HEK293 (cell line): Measurements from ENCODE around the gene PDE8B.

Source experiments
- CTCF ChIA-PET: fragments of 350-600 bp; formaldehyde crosslinking; extraction: SDS; loops from one replicate; lab custom pipeline; 2021; ENCODE audit warnings: antibody characterized with exemption; lab: Yijun Ruan, JAX
- POLR2A ChIA-PET: fragments of 300-600 bp; formaldehyde crosslinking; extraction: SDS; loops from one replicate; lab custom pipeline; 2020; ENCODE audit warnings: antibody characterized with exemption, inconsistent platforms; lab: Yijun Ruan, JAX
- H3K27ac ChIP-seq: fragments of 200-500 bp; sonication (Bioruptor generic); 2 replicates; pipeline ENCODE4 v1.5.1; 2014; ENCODE audit warnings: low read depth, low read length, control low read depth, inconsistent platforms; ENCODE audit errors: extremely low read depth
- H3K36me3 ChIP-seq, 2 experiments: fragments of 200-500 bp in 1 of 2; sonication (Bioruptor generic) in 1 of 2; 1 replicate in 1 of 2; 2 replicates in 1 of 2; pipeline ENCODE4 v1.5.1; 2014 to 2017; ENCODE audit warnings: inconsistent platforms in 2 of 2, low read length in 2 of 2; ENCODE audit not compliant: control insufficient read depth in 2 of 2, insufficient read depth in 1 of 2
- H3K4me1 ChIP-seq: fragments of 200-500 bp; sonication (Bioruptor generic); 2 replicates; pipeline ENCODE4 v1.5.1; 2014; ENCODE audit warnings: mild to moderate bottlenecking, low read length, inconsistent platforms; ENCODE audit not compliant: control insufficient read depth, insufficient read depth
- H3K4me3 ChIP-seq: 2 replicates; pipeline ENCODE4 v1.5.1; 2011; ENCODE audit warnings: low read depth, mild to moderate bottlenecking, control low read depth, low read length, moderate library complexity
- H3K9me3 ChIP-seq: fragments of 200-500 bp; sonication (Bioruptor generic); 2 replicates; pipeline ENCODE4 v1.5.1; 2014; ENCODE audit warnings: low read depth, low read length, inconsistent platforms; ENCODE audit not compliant: control insufficient read depth, insufficient read depth
- SALL2 ChIP-seq: fragments of 450-650 bp; formaldehyde crosslinking; IDR thresholded peaks from 2 replicates; pipeline ENCODE4 v1.5.0; 2017; ENCODE audit warnings: missing biosample characterization, mild to moderate bottlenecking, missing genetic modification characterization, borderline replicate concordance
- ZFP41 ChIP-seq: fragments of 450-650 bp; formaldehyde crosslinking; IDR thresholded peaks from 2 replicates; pipeline ENCODE4 v1.5.1; 2016; ENCODE audit warnings: missing biosample characterization, missing genetic modification characterization, borderline replicate concordance
- ZNF121 ChIP-seq: fragments of 450-650 bp; formaldehyde crosslinking; IDR thresholded peaks from 2 replicates; pipeline ENCODE4 v1.5.1; 2016; ENCODE audit warnings: missing biosample characterization, missing genetic modification characterization
- ZNF132 ChIP-seq: fragments of 450-650 bp; formaldehyde crosslinking; IDR thresholded peaks from 2 replicates; pipeline ENCODE4 v1.5.1; 2017; ENCODE audit warnings: missing biosample characterization, missing genetic modification characterization, borderline replicate concordance
- ZNF148 ChIP-seq: fragments of 450-650 bp; formaldehyde crosslinking; IDR thresholded peaks from 2 replicates; pipeline ENCODE4 v1.5.0; 2017; ENCODE audit warnings: missing biosample characterization, missing genetic modification characterization, borderline replicate concordance
- ZNF16 ChIP-seq: fragments of 450-650 bp; formaldehyde crosslinking; IDR thresholded peaks from 2 replicates; pipeline ENCODE4 v1.5.1; 2016; ENCODE audit warnings: low read depth, missing biosample characterization, missing genetic modification characterization
- ZNF211 ChIP-seq: fragments of 450-650 bp; formaldehyde crosslinking; IDR thresholded peaks from 2 replicates; pipeline ENCODE4 v1.5.1; 2016; ENCODE audit warnings: low read depth, missing biosample characterization, missing genetic modification characterization
- ZNF354C ChIP-seq: fragments of 450-650 bp; formaldehyde crosslinking; IDR thresholded peaks from 2 replicates; pipeline ENCODE4 v1.5.1; 2016; ENCODE audit warnings: missing biosample characterization, missing genetic modification characterization, low read depth, borderline replicate concordance
- ZNF366 ChIP-seq: fragments of 450-650 bp; formaldehyde crosslinking; conservative IDR thresholded peaks from 2 replicates; pipeline ENCODE4 v1.5.1; 2016; ENCODE audit warnings: missing biosample characterization, missing genetic modification characterization
- ZNF404 ChIP-seq: fragments of 450-650 bp; formaldehyde crosslinking; IDR thresholded peaks from 2 replicates; pipeline ENCODE4 v1.5.1; 2017; ENCODE audit warnings: missing biosample characterization, missing genetic modification characterization
- ZNF555 ChIP-seq: fragments of 450-650 bp; formaldehyde crosslinking; conservative IDR thresholded peaks from 2 replicates; pipeline ENCODE4 v1.5.1; 2017; ENCODE audit warnings: missing biosample characterization, mild to moderate bottlenecking, missing genetic modification characterization, inconsistent platforms
- ZNF558 ChIP-seq: fragments of 450-650 bp; formaldehyde crosslinking; IDR thresholded peaks from 2 replicates; pipeline ENCODE4 v1.5.1; 2016; ENCODE audit warnings: missing biosample characterization, missing genetic modification characterization
- ZNF600 ChIP-seq: fragments of 450-650 bp; formaldehyde crosslinking; IDR thresholded peaks from 2 replicates; pipeline ENCODE4 v1.5.1; 2016; ENCODE audit warnings: missing biosample characterization, missing genetic modification characterization
- ZNF624 ChIP-seq: fragments of 450-650 bp; formaldehyde crosslinking; IDR thresholded peaks from 2 replicates; pipeline ENCODE4 v1.5.1; 2017; ENCODE audit warnings: missing biosample characterization, missing genetic modification characterization
- ZNF658 ChIP-seq: fragments of 450-650 bp; formaldehyde crosslinking; IDR thresholded peaks from 2 replicates; pipeline ENCODE4; 2016; ENCODE audit warnings: missing biosample characterization, missing genetic modification characterization
- ZNF664 ChIP-seq: fragments of 450-650 bp; formaldehyde crosslinking; IDR thresholded peaks from 2 replicates; pipeline ENCODE4 v1.5.1; 2016; ENCODE audit warnings: missing biosample characterization, missing genetic modification characterization
- ZNF670 ChIP-seq: fragments of 450-650 bp; formaldehyde crosslinking; IDR thresholded peaks from 2 replicates; pipeline ENCODE4 v1.5.1; 2016; ENCODE audit warnings: missing biosample characterization, missing genetic modification characterization, low read depth
- ZNF776 ChIP-seq: fragments of 450-650 bp; formaldehyde crosslinking; IDR thresholded peaks from 2 replicates; pipeline ENCODE4 v1.5.0; 2017; ENCODE audit warnings: missing biosample characterization, missing genetic modification characterization, borderline replicate concordance
- ZNF792 ChIP-seq: fragments of 450-650 bp; formaldehyde crosslinking; IDR thresholded peaks from 2 replicates; pipeline ENCODE4 v1.5.1; 2016; ENCODE audit warnings: missing biosample characterization, missing genetic modification characterization
- TF ChIP-seq, protein P1 (sequence below): fragments of 450-650 bp; formaldehyde crosslinking; conservative IDR thresholded peaks from 2 replicates; pipeline ENCODE4 v1.5.1; 2016; ENCODE audit warnings: low read depth, missing biosample characterization, missing genetic modification characterization
- TF ChIP-seq, protein P2 (sequence below): fragments of 450-650 bp; formaldehyde crosslinking; IDR thresholded peaks from 2 replicates; pipeline ENCODE4 v1.5.1; 2016; ENCODE audit warnings: missing biosample characterization, missing genetic modification characterization, borderline replicate concordance
- TF ChIP-seq, protein P3 (sequence below): fragments of 450-650 bp; formaldehyde crosslinking; IDR thresholded peaks from 2 replicates; pipeline ENCODE4 v1.5.1; 2016; ENCODE audit warnings: missing biosample characterization, missing genetic modification characterization

The PDE8B gene

GRCh38 chr5:77302247-77302646 is 91.8 kb downstream of the PDE8B start:
- TF ChIP-seq ZNF776 (tag by site-specific recombination) (no peak), ZNF148 (tag by site-specific recombination) (no peak), ZNF658 (tag by site-specific recombination) (no peak)
- TF ChIP-seq, all 188 proteins: peak for 0
- H3K9me3 ChIP-seq = no peaks in the 10 kb centered on the region
- ChIA-PET POLR2A (no interaction called here), CTCF (interaction anchor here (0.6 to 1.4 kb wide), 3 partner anchors 78 to 158 kb away, joined by 3 to 5 read pairs (median 3); no protein-coding TSS in a partner anchor)
- no peaks in the 10 kb centered on the region for H3K36me3 ChIP-seq
- H3K27ac ChIP-seq = no peak overlapping the region
- no peak overlapping the region for H3K4me3 ChIP-seq
- H3K4me1 ChIP-seq = no peaks in the 10 kb centered on the region

GRCh38 chr5:77302653-77303052 is 92.2 kb downstream of the PDE8B start:
- Histone ChIP-seq H3K36me3 (no peaks in the 10 kb centered on the region), H3K4me1 (no peaks in the 10 kb centered on the region), H3K27ac (no peak overlapping the region), H3K4me3 (no peak overlapping the region), H3K9me3 (no peaks in the 10 kb centered on the region)
- ChIA-PET POLR2A (no interaction called here), CTCF (no interaction called here)
- TF ChIP-seq SALL2 (tag by site-specific recombination) = no peak
- TF ChIP-seq ZNF211 (tag by site-specific recombination) = no peak
- TF ChIP-seq ZNF404 (tag by site-specific recombination) = no peak
- TF ChIP-seq, protein P1, sequence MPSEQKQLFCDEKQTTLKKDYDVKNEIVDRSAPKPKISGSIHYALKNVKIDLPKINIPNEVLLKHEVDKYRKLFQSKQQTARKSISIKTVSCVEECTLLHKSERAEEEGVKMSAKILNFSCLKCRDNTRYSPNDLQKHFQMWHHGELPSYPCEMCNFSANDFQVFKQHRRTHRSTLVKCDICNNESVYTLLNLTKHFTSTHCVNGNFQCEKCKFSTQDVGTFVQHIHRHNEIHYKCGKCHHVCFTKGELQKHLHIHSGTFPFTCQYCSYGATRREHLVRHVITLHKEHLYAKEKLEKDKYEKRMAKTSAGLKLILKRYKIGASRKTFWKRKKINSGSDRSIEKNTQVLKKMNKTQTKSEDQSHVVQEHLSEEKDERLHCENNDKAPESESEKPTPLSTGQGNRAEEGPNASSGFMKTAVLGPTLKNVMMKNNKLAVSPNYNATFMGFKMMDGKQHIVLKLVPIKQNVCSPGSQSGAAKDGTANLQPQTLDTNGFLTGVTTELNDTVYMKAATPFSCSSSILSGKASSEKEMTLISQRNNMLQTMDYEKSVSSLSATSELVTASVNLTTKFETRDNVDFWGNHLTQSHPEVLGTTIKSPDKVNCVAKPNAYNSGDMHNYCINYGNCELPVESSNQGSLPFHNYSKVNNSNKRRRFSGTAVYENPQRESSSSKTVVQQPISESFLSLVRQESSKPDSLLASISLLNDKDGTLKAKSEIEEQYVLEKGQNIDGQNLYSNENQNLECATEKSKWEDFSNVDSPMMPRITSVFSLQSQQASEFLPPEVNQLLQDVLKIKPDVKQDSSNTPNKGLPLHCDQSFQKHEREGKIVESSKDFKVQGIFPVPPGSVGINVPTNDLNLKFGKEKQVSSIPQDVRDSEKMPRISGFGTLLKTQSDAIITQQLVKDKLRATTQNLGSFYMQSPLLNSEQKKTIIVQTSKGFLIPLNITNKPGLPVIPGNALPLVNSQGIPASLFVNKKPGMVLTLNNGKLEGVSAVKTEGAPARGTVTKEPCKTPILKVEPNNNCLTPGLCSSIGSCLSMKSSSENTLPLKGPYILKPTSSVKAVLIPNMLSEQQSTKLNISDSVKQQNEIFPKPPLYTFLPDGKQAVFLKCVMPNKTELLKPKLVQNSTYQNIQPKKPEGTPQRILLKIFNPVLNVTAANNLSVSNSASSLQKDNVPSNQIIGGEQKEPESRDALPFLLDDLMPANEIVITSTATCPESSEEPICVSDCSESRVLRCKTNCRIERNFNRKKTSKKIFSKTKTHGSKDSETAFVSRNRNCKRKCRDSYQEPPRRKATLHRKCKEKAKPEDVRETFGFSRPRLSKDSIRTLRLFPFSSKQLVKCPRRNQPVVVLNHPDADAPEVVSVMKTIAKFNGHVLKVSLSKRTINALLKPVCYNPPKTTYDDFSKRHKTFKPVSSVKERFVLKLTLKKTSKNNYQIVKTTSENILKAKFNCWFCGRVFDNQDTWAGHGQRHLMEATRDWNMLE = no peak
- no peak for TF ChIP-seq ZNF121
- TF ChIP-seq ZNF792 (tag by site-specific recombination) = no peak
- TF ChIP-seq, protein P2, sequence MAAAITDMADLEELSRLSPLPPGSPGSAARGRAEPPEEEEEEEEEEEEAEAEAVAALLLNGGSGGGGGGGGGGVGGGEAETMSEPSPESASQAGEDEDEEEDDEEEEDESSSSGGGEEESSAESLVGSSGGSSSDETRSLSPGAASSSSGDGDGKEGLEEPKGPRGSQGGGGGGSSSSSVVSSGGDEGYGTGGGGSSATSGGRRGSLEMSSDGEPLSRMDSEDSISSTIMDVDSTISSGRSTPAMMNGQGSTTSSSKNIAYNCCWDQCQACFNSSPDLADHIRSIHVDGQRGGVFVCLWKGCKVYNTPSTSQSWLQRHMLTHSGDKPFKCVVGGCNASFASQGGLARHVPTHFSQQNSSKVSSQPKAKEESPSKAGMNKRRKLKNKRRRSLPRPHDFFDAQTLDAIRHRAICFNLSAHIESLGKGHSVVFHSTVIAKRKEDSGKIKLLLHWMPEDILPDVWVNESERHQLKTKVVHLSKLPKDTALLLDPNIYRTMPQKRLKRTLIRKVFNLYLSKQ (tag by site-specific recombination) = no peak
- no peak for TF ChIP-seq ZNF555
- TF ChIP-seq ZFP41 = no peak
- no peak for TF ChIP-seq ZNF132
- no peak for TF ChIP-seq ZNF366
- TF ChIP-seq ZNF600 (tag by site-specific recombination) = no peak
- TF ChIP-seq ZNF354C (tag by site-specific recombination) = no peak
- TF ChIP-seq, protein P3, sequence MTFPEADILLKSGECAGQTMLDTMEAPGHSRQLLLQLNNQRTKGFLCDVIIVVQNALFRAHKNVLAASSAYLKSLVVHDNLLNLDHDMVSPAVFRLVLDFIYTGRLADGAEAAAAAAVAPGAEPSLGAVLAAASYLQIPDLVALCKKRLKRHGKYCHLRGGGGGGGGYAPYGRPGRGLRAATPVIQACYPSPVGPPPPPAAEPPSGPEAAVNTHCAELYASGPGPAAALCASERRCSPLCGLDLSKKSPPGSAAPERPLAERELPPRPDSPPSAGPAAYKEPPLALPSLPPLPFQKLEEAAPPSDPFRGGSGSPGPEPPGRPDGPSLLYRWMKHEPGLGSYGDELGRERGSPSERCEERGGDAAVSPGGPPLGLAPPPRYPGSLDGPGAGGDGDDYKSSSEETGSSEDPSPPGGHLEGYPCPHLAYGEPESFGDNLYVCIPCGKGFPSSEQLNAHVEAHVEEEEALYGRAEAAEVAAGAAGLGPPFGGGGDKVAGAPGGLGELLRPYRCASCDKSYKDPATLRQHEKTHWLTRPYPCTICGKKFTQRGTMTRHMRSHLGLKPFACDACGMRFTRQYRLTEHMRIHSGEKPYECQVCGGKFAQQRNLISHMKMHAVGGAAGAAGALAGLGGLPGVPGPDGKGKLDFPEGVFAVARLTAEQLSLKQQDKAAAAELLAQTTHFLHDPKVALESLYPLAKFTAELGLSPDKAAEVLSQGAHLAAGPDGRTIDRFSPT = no peak
- no peak for TF ChIP-seq ZNF16 (tag by site-specific recombination)
- no peak for TF ChIP-seq ZNF624
- TF ChIP-seq ZNF670 (tag by site-specific recombination) = no peak
- TF ChIP-seq ZNF558 = no peak
- TF ChIP-seq ZNF664 (tag by site-specific recombination) = no peak
